Right atrium auricular region (tissue), 2 donors: ENCODE results near the gene CNRIP1. TPM values are rescaled to one million over a fixed set of nuclear protein-coding genes. Genes with fewer than 3 reads are reported as not detected.

Source experiments
- DNase-seq: peaks from one replicate; pipeline ENCODE4 v3.0.0-alpha.2; 2019; ENCODE audit warnings: low spot score
- H3K27ac ChIP-seq, 2 donors: fragments of 200-600 bp; sonication (generic); 1 replicate in 1 of 2; 2 replicates in 1 of 2; pipeline ENCODE4 v1.5.1; 2016 to 2019
- H3K27me3 ChIP-seq, 2 donors: fragments of 200-600 bp; sonication (generic); one replicate each; pipeline versions ENCODE4 v1.5.1 to v1.6.0; 2017 to 2019
- H3K36me3 ChIP-seq: fragments of 200-600 bp; sonication (generic); one replicate; pipeline ENCODE4 v1.5.1; 2016
- H3K4me1 ChIP-seq, 2 donors: fragments of 200-600 bp; sonication (generic); one replicate each; pipeline versions ENCODE4 v1.5.1 to v1.6.0; 2017 to 2019
- H3K4me3 ChIP-seq, 2 donors: fragments of 200-600 bp; sonication (generic); 1 replicate in 1 of 2; 2 replicates in 1 of 2; pipeline ENCODE4 v1.5.1; 2017 to 2019; ENCODE audit warnings: mild to moderate bottlenecking in 1 of 2, moderate library complexity in 1 of 2
- H3K9me3 ChIP-seq, 2 donors: fragments of 200-600 bp; sonication (generic); one replicate each; pipeline ENCODE4 v1.5.1; 2019
- CTCF ChIP-seq, 2 donors: fragments of 200-600 bp; sonication (generic); IDR thresholded peaks; one replicate each; pipeline ENCODE4 v1.5.1; 2019; ENCODE audit warnings: antibody characterized with exemption in 2 of 2
- total RNA-seq, 2 donors: library from RNA; depleted of rRNA; stranded (reverse); fragments of >200 nt; gene quantifications; one replicate each; pipeline ENCODE4 v1.1.0, GENCODE V29; 2016

Gene CNRIP1
- total RNA-seq, 2 donors from 2014 or later = 9.9 to 24.9 TPM

- no peak for TF ChIP-seq CTCF (IDR thresholded peaks at IDR 0.05)
- H3K9me3 ChIP-seq = no peaks in the 10 kb centered on the region
- peaks cover 0 to 6% of the 10 kb centered on the region in 2 donors for H3K4me1 ChIP-seq
- H3K27ac ChIP-seq = peak within 1 kb of the TSS in 1 of 2 donors; percentile 10
- peak; percentile 69 for DNase-seq
- peak within 1 kb of the TSS in 1 of 2 donors; percentile 24 for H3K4me3 ChIP-seq
- H3K27me3 ChIP-seq = no peaks in the 10 kb centered on the region
- no peaks in the 10 kb centered on the region for H3K36me3 ChIP-seq
Measured at GRCh38 chr2:68365087-68365486, 45.3 kb upstream of the CNRIP1 start, which contains the start of gene PLEK. Gene PLEK, plus strand, starts transcription at chr2:68365282. Its CDS starts 70 bp downstream, at chr2:68365352.

GRCh38 chr2:68363721-68364120 is 44.0 kb upstream of the CNRIP1 start:
- Histone ChIP-seq H3K4me1 (peaks cover 0 to 6% of the 10 kb centered on the region in 2 donors), H3K4me3 (no peak overlapping the region), H3K27ac (no peak overlapping the region), H3K9me3 (no peaks in the 10 kb centered on the region), H3K27me3 (no peaks in the 10 kb centered on the region), H3K36me3 (no peaks in the 10 kb centered on the region)
- no peak for TF ChIP-seq CTCF (IDR thresholded peaks at IDR 0.05)
- no peak for DNase-seq

GRCh38 chr2:68362749-68363148 is 43.0 kb upstream of the CNRIP1 start:
- no peak for DNase-seq
- Histone ChIP-seq H3K27me3 (no peaks in the 10 kb centered on the region), H3K36me3 (no peaks in the 10 kb centered on the region), H3K9me3 (no peaks in the 10 kb centered on the region), H3K27ac (no peak overlapping the region), H3K4me1 (peaks cover 0 to 6% of the 10 kb centered on the region in 2 donors), H3K4me3 (no peak overlapping the region)
- TF ChIP-seq CTCF (IDR thresholded peaks at IDR 0.05) = no peak

- Histone ChIP-seq H3K4me3 (no peak overlapping the region), H3K27ac (no peak overlapping the region)
Measured at GRCh38 chr2:68362069-68362468, 42.3 kb upstream of the CNRIP1 start.

DNA sequence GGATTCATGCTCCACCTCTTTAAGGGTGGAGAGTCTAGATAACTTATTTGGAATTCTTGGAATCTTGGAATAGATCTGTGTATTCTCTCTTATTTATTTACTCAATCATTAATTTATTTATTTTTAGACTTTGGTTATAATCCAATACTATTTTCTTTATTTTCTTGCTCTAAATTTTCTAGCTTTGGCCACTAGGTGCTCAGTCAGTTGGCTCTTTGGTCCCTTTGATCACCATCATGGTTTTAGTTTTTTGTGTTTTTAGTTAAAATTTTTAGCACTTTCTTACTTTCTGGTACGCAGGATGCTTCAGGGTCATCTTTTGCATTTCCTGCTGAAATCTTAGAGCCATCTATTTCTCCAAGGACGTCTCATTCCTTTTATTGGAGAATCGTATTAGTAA is 40.1 kb upstream of the CNRIP1 start:
- H3K36me3 ChIP-seq = no peaks in the 10 kb centered on the region
- no peak for TF ChIP-seq CTCF (IDR thresholded peaks at IDR 0.05)
- H3K27me3 ChIP-seq = no peaks in the 10 kb centered on the region
- DNase-seq = no peak
- H3K4me3 ChIP-seq = no peak overlapping the region
- H3K9me3 ChIP-seq = no peaks in the 10 kb centered on the region
- no peak overlapping the region for H3K27ac ChIP-seq
- peaks cover 0 to 6% of the 10 kb centered on the region in 2 donors for H3K4me1 ChIP-seq

More at GRCh38 chr2:68362069-68362468, 42.3 kb upstream of the CNRIP1 start:
- DNase-seq = peak; percentile 73
- H3K27me3 ChIP-seq = no peaks in the 10 kb centered on the region
- peaks cover 0 to 6% of the 10 kb centered on the region in 2 donors for H3K4me1 ChIP-seq
- no peaks in the 10 kb centered on the region for H3K36me3 ChIP-seq
- no peaks in the 10 kb centered on the region for H3K9me3 ChIP-seq
- TF ChIP-seq CTCF (IDR thresholded peaks at IDR 0.05) = peak; percentile 77 to 78
